SU-DHL-6 (cell line): ENCODE results near the gene TMEM117.

Experiments used
- H2AFZ ChIP-seq: fragments of 200-600 bp; sonication (generic); 2 replicates; pipeline ENCODE4 v1.6.1; 2014; ENCODE audit warnings: low read depth, mild to moderate bottlenecking, moderate library complexity, mixed read lengths, antibody characterized with exemption, low read length; ENCODE audit not compliant: severe bottlenecking
- H3F3A ChIP-seq: fragments of 200-600 bp; shearing (Covaris generic); 2 replicates; pipeline ENCODE4 v1.6.0; 2016; ENCODE audit warnings: antibody characterized with exemption, mild to moderate bottlenecking; ENCODE audit not compliant: insufficient read depth
- H3K27ac ChIP-seq: fragments of 200-600 bp; sonication (generic); 2 replicates; pipeline ENCODE4 v1.5.1; 2016; ENCODE audit warnings: low read depth, mild to moderate bottlenecking, low read length, moderate library complexity, mixed read lengths
- H3K27me3 ChIP-seq: fragments of 200-600 bp; sonication (generic), shearing (Covaris generic); 2 replicates; pipeline ENCODE4 v1.6.0; 2014; ENCODE audit warnings: mild to moderate bottlenecking, low read length
- H3K36me3 ChIP-seq: fragments of 200-600 bp; sonication (generic); 2 replicates; pipeline ENCODE4 v1.6.1; 2014; ENCODE audit warnings: mild to moderate bottlenecking, low read length, mixed read lengths
- H3K4me2 ChIP-seq: fragments of 300-600, 200-600 bp; shearing (Covaris generic), sonication (generic); 2 replicates; pipeline ENCODE4 v1.6.0; 2014; ENCODE audit warnings: low read length, low read depth, mild to moderate bottlenecking; ENCODE audit not compliant: poor library complexity, severe bottlenecking
- H3K4me3 ChIP-seq: fragments of 200-600 bp; sonication (generic); 2 replicates; pipeline ENCODE4 v1.5.1; 2014; ENCODE audit warnings: antibody characterized with exemption, low read length, mild to moderate bottlenecking, mixed read lengths; ENCODE audit not compliant: insufficient read depth, poor library complexity, severe bottlenecking
- H3K79me2 ChIP-seq: fragments of 200-600 bp; sonication (generic); 2 replicates; pipeline ENCODE4 v1.6.1; 2014; ENCODE audit warnings: mild to moderate bottlenecking, low read length, moderate library complexity; ENCODE audit not compliant: insufficient read depth
- H3K9ac ChIP-seq: fragments of 200-600 bp; sonication (generic); 2 replicates; pipeline ENCODE4 v1.7.0; 2014; ENCODE audit warnings: mild to moderate bottlenecking, low read length
- H3K9me2 ChIP-seq: fragments of 200-600 bp; sonication (generic); replicated peaks from 2 replicates; pipeline ENCODE4 v1.6.1; 2014; ENCODE audit warnings: low read length; ENCODE audit not compliant: insufficient read depth
- H3K9me3 ChIP-seq: fragments of 200-600 bp; sonication (generic); 2 replicates; pipeline ENCODE4 v1.6.1; 2014; ENCODE audit warnings: low read length, mixed read lengths; ENCODE audit not compliant: insufficient read depth
- H4K20me1 ChIP-seq: fragments of 200-600 bp; sonication (generic); 2 replicates; pipeline ENCODE4 v1.6.1; 2014; ENCODE audit warnings: low read depth, mild to moderate bottlenecking, antibody characterized with exemption, low read length, moderate library complexity, mixed read lengths
- CTCF ChIP-seq: fragments of 200-600 bp; sonication (generic); IDR thresholded peaks from one replicate; pipeline ENCODE4 v1.5.1; 2017; ENCODE audit warnings: antibody characterized with exemption, mild to moderate bottlenecking, low read length, moderate library complexity; ENCODE audit not compliant: insufficient read depth, poor library complexity, severe bottlenecking
- EZH2phosphoT487 ChIP-seq: fragments of 200-600 bp; sonication (generic), shearing (Covaris generic); conservative IDR thresholded peaks from 2 replicates; pipeline ENCODE4 v1.6.1; 2018; ENCODE audit warnings: mild to moderate bottlenecking, antibody characterized with exemption, low read length, moderate library complexity, mixed read lengths

The TMEM117 gene

DNA sequence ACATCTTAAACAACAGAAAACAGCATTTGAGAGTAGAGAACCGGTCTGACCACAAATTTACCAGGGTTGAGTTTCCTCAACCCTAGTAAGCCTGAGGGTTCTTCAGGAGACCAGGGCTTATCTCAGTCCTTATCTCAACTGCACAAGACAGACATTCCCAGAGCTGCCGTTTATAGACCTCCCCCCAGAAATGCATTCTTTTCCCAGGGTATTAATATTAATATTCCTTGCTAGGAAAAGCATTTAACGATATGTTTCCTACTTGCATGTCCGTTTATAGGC lies 12.3 kb downstream of the TMEM117 start:
- no peak overlapping the region for H3K4me2 ChIP-seq
- no peak overlapping the region for H3K9ac ChIP-seq
- H3K9me3 ChIP-seq: no peaks in the 10 kb centered on the region
- H4K20me1 ChIP-seq: no peaks in the 10 kb centered on the region
- H3K27ac ChIP-seq: no peak overlapping the region
- H2AFZ ChIP-seq: no peak overlapping the region
- H3K4me3 ChIP-seq: no peak overlapping the region
- 0 out of 2 replicates have a peak, but pooled peaks cover 3% of the 10 kb centered on the region for H3K36me3 ChIP-seq
- no peak for TF ChIP-seq EZH2phosphoT487
- no peaks in the 10 kb centered on the region for H3K9me2 ChIP-seq
- H3F3A ChIP-seq: no peaks in the 10 kb centered on the region
- H3K79me2 ChIP-seq: no peaks in the 10 kb centered on the region
- H3K27me3 ChIP-seq: no peaks in the 10 kb centered on the region

DNA sequence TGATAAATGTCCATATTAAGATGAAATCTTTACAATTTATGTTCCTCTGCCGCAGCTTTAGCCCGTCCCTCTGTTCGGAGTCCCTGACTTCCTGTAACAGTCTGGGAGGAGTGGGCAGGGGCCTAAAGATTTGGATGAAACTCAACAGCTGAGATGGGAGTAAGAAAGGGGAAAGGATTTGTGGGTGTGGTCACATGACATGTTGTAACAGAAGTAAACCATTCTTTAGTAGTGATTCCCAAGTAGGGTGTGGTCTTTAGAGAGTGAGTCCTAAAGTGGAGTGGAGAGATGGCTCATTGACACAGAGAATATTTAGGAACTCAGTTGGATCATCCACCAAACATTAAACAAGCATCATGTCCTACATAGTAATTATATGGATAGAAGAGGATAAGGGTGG lies 12.9 kb downstream of the TMEM117 start:
- Histone ChIP-seq H3K4me2 (no peak overlapping the region), H3K9ac (no peak overlapping the region), H3K9me3 (no peaks in the 10 kb centered on the region), H3K9me2 (no peaks in the 10 kb centered on the region), H3K27me3 (no peaks in the 10 kb centered on the region), H3K4me3 (no peak overlapping the region), H2AFZ (no peak overlapping the region), H3K79me2 (no peaks in the 10 kb centered on the region), H4K20me1 (no peaks in the 10 kb centered on the region), H3K36me3 (0 out of 2 replicates have a peak, but pooled peaks cover 3% of the 10 kb centered on the region), H3F3A (no peaks in the 10 kb centered on the region), H3K27ac (no peak overlapping the region)
- TF ChIP-seq CTCF: no peak
- no peak for TF ChIP-seq EZH2phosphoT487

GRCh38 chr12:43852744-43853143 lies 16.9 kb downstream of the TMEM117 start:
- no peaks in the 10 kb centered on the region for H3K27me3 ChIP-seq
- H3F3A ChIP-seq: no peaks in the 10 kb centered on the region
- no peak overlapping the region for H2AFZ ChIP-seq
- H3K9me3 ChIP-seq: no peaks in the 10 kb centered on the region
- H3K27ac ChIP-seq: no peak overlapping the region
- no peak for TF ChIP-seq CTCF
- no peak for TF ChIP-seq EZH2phosphoT487
- no peaks in the 10 kb centered on the region for H3K9me2 ChIP-seq
- H4K20me1 ChIP-seq: no peaks in the 10 kb centered on the region
- H3K36me3 ChIP-seq: no peaks in the 10 kb centered on the region
- H3K4me3 ChIP-seq: no peak overlapping the region
- H3K4me2 ChIP-seq: no peak overlapping the region
- H3K79me2 ChIP-seq: no peaks in the 10 kb centered on the region
- no peak overlapping the region for H3K9ac ChIP-seq

GRCh38 chr12:43856972-43857371 lies 21.1 kb downstream of the TMEM117 start:
- TF ChIP-seq CTCF (no peak), EZH2phosphoT487 (no peak)
- Histone ChIP-seq H4K20me1 (no peaks in the 10 kb centered on the region), H3K4me3 (no peak overlapping the region), H3K9me3 (no peaks in the 10 kb centered on the region), H3K27me3 (no peaks in the 10 kb centered on the region), H3K9me2 (no peaks in the 10 kb centered on the region), H3K9ac (no peak overlapping the region), H3K4me2 (no peak overlapping the region), H2AFZ (no peak overlapping the region), H3F3A (no peaks in the 10 kb centered on the region), H3K36me3 (no peaks in the 10 kb centered on the region), H3K79me2 (no peaks in the 10 kb centered on the region), H3K27ac (no peak overlapping the region)
